Skeletal muscle cell (primary cell): ENCODE results near the gene FAM107B.

Experiments
- DNase-seq: peaks from one replicate; pipeline ENCODE4 v3.0.0-alpha.2; 2010; ENCODE audit warnings: low read depth
- H3K4me3 ChIP-seq: 2 replicates; pipeline ENCODE4 v1.5.1; 2011; ENCODE audit warnings: low read depth, mild to moderate bottlenecking, control low read depth, low read length, moderate library complexity

The FAM107B gene

GRCh38 chr10:14612873-14613587 lies 161.7 kb downstream of the FAM107B start:
- no peak overlapping the region for H3K4me3 ChIP-seq
- no peak for DNase-seq

GRCh38 chr10:14611968-14612693 lies 162.6 kb downstream of the FAM107B start:
- no peak overlapping the region for H3K4me3 ChIP-seq
- no peak for DNase-seq

DNA sequence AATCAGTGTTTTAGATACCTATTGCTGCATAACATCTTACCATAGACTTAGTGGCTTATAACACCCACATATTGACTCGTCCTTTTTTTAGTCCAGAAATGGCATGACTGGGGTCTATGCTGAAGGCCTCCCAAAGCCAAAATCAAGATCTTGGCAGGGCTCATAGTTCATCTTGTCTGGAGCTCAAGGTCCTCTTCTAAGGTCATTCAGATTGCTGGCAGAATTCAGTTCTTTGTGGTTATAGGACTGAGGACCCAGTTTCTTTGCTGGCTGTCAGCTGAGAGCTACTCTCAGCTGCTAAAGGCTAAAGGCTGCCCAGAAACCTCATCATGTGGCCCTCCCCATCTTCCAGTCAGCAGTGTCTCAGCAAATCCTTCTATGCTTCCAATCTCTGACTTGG lies 165.5 kb downstream of the FAM107B start:
- no peak for DNase-seq
- H3K4me3 ChIP-seq = no peak overlapping the region

DNA sequence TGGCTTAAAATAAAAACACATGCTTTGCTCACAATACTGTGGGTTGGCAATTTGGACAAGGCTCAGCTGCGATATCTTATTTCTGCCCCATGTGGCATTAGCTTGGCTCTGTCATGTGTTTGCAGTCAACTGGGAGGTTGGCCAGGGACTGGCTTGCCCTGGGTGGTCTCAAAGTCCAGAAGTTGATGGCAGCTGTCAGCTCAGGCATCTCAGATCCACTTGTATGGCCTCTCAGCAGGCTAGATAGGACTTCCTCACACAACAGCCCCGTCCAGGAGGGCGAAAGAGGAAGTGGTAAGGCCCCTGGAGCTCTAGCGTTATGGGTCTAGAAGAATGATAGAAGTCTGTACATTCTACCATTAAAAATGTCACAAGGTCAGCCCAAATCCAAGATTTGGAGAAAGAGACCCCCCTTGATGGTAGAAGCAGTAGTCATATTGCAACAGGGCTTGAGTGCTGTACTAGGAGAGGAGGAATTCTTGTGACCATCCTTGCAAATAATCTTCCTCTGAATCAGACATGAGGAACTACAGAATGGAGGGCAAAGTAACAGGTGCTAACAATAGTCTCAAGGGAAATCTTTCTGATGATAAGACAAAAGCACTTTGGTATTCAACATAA lies 166.2 kb downstream of the FAM107B start:
- DNase-seq = no peak
- no peak overlapping the region for H3K4me3 ChIP-seq

DNA sequence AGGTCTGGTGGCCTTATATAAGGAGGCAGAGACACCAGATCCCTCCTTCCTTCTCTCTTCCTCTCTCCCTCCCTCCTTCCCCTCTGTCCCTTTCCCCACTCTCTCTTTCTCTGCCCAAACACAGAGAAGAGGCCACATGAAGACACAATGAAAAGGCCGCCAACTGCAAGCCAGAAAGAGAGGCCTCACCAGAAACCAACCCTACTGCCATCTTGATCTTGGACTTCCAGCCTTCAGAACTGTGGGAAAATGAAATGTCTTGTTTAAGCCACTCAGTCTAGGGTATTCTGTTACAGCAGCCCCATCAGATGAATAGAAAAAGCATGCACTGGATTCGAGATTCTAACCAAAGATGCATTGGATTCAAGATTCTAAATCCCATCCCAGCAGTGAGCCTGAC lies 168.1 kb downstream of the FAM107B start:
- no peak overlapping the region for H3K4me3 ChIP-seq
- DNase-seq = no peak

- H3K4me3 ChIP-seq = peak overlapping the region; percentile 58
- DNase-seq = no peak
These were observed 169.3 kb downstream of the FAM107B start for GRCh38 chr10:14605231-14605925.

DNA sequence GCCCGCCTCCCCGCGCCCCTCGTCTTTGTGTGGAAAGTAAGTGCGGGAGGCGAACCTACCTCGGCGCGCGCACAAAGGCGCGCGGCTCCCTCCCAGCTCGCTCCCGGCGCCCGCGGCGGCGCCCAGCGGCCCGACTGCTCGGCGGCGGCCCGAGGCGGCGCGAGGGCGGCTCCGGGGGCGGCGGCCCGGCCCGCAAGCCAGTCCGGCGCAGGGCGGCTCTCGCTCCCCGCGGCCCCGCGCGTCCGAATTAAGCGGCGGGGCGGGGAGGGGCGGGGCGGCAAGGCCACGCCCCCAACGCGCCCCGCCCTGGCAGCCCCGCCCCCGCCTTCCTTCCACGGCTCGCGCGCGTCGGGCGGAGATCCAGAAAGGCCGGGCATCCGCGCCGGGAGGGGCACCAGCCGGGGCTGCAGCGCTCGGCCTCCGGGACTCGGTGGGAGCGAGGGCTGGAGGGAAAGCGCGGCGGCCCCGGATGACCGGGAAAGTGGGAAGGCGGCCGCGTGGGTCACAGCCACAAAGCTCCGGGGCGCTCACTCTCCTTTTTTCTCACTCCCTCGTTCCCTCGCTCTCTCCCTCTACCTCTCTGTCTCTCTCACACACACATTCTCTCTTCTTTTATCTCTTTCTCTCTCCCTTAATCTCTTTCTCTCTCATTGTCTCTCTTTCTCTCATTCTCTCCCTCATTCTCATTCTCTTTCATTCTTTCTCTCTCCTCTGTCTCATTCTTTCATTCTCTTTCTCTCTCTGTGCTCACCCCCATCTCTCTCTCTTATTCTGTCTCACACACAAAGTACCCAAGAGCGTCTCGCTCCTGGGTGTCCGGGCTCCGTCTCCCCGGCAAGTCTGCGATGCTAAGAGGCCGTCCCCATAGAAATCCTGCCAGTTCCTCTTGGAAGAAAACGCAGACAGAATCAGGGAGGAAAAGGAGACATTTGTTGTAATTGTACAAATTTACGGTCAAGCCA lies 170.2 kb downstream of the FAM107B start:
- DNase-seq = no peak
- peak overlapping the region; percentile 58 for H3K4me3 ChIP-seq

GRCh38 chr10:14603534-14604102 lies 171.1 kb downstream of the FAM107B start:
- peak overlapping the region; percentile 47 for H3K4me3 ChIP-seq
- DNase-seq = no peak

DNA sequence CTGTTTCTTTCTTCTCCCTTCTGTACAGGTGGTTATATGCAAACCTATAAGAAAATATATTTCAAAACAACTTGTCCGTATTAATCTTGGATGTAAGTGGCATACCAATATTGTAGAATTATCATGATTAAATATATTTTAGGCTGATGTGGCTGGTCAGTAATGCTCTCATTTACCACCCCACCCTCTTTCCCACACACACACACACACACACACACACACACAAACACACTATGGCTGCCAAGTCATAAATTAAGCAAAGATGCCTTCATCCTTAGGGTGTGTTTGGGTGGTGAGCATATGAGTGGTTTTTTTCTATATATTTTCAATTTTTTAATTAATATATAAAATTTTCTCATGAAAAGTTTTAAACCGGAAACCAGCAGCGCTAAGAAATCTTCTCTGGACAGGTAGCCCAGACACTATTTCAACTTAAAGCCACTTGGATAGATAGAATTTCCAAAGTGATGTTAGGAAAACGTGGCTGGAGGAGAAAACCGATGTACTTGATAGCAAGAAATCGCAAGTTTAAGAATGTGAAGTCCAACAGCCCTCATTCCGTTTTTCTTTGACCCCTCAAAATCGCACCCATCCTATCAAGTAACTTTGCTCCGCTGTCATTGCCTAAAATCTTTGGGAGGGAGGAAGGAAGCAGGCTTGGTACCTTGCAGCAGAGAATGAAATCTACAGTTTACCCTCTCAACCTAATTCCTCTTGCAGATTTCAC lies 171.7 kb downstream of the FAM107B start:
- DNase-seq = no peak
- H3K4me3 ChIP-seq = peak overlapping the region; percentile 47

DNA sequence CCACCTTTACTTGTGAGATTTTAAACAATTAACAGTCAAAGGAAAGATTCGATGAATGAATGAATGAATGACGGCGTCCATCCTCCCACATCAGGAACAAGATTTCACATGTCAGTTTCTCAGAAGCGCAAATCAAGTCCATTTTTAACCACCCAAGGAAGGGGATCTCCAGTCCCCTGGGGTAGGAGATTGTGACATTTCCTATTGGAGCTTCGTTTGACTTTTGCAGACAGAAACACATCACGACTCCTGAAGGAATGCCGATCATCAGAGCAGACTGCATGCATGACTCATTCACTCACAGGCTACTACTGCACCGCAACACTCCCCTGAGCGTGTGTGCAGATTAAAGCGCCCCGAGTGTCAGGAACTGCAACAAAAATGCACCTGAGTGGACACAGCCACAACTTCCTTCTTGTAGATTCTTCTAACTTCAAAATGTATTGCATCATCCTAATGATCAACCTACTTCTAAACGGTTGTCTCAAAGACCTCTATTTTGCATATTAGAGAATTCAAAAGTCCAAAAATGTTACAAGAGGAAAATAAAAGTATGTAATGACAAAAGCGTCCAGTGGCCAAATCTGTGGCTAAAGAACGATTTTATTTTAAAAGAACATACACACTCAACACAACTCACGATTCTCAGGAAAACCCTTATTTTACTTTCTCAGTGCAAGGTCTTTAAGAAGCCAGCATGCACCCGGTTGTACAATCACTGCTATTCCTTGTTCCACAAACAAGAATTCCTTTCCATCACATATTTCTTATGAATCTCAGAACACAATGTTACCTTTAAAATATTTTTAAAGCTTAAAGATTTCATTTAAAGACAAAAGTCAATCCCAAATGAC lies 172.6 kb downstream of the FAM107B start:
- H3K4me3 ChIP-seq = no peak overlapping the region
- no peak for DNase-seq

GRCh38 chr10:14601326-14601725 lies 173.4 kb downstream of the FAM107B start:
- no peak for DNase-seq
- no peak overlapping the region for H3K4me3 ChIP-seq

GRCh38 chr10:14600065-14600464 lies 174.6 kb downstream of the FAM107B start:
- H3K4me3 ChIP-seq = no peak overlapping the region
- DNase-seq = no peak

GRCh38 chr10:14598809-14599764 lies 175.6 kb downstream of the FAM107B start:
- H3K4me3 ChIP-seq = no peak overlapping the region
- no peak for DNase-seq

- DNase-seq = no peak
- no peak overlapping the region for H3K4me3 ChIP-seq
These were observed 179.0 kb downstream of the FAM107B start for GRCh38 chr10:14595526-14596182.

DNA sequence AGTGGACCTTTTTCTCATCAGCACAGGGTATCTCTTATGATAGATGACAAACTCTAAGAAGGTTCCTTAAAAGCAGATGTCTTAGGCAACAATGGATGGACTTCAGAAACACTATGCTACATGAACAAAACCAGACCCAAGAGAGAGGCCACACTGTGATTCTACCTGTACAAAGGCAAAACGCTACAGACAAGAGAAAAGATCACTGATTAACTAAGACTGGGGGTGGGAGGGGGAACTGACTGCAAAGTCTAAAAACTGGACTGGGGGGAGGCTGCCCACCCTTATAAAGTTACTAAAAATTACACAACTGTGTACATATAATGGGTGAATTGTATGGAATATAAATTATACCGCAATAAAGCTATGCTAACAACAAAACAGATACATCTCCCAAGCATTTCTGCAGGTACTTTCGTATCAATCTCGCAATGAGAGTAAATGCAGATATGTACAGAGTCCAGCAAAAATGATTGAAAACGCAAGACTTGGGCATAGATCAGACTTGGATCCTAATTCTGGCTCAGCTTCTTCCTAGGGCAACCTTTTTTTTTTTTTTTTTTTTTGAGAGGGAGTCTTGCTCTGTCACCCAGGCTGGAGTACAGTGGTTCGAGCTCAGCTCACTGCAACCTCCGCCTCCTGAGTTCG lies 179.7 kb downstream of the FAM107B start:
- no peak for DNase-seq

More for the DNA sequence above, 179.7 kb downstream of the FAM107B start:
- H3K4me3 ChIP-seq = no peak overlapping the region
